CD4-positive, alpha-beta T cell treated with Interleukin-4 for 4 hours (primary cell): ENCODE results near the gene CAVIN1.
"Not testable (repeated sequence)": the region's sequence is repeated elsewhere in the genome, so short reads cannot be mapped to it uniquely, and the experiment has no call there.

Source experiments
- DNase-seq: peaks from one replicate; pipeline ENCODE4 v3.0.0-alpha.2; 2020

Gene CAVIN1

GRCh38 chr17:42372142-42372541 is 50.9 kb downstream of the CAVIN1 start:
- no peak for DNase-seq

GRCh38 chr17:42368797-42369561 is 54.1 kb downstream of the CAVIN1 start:
- not testable (repeated sequence) for DNase-seq

- DNase-seq: not testable (repeated sequence)
These were observed 54.7 kb downstream of the CAVIN1 start for GRCh38 chr17:42368310-42368709.

GRCh38 chr17:42366176-42367023 is 56.7 kb downstream of the CAVIN1 start:
- DNase-seq: not testable (repeated sequence)

GRCh38 chr17:42365136-42365535 is 57.9 kb downstream of the CAVIN1 start:
- peak; percentile 34 for DNase-seq

DNA sequence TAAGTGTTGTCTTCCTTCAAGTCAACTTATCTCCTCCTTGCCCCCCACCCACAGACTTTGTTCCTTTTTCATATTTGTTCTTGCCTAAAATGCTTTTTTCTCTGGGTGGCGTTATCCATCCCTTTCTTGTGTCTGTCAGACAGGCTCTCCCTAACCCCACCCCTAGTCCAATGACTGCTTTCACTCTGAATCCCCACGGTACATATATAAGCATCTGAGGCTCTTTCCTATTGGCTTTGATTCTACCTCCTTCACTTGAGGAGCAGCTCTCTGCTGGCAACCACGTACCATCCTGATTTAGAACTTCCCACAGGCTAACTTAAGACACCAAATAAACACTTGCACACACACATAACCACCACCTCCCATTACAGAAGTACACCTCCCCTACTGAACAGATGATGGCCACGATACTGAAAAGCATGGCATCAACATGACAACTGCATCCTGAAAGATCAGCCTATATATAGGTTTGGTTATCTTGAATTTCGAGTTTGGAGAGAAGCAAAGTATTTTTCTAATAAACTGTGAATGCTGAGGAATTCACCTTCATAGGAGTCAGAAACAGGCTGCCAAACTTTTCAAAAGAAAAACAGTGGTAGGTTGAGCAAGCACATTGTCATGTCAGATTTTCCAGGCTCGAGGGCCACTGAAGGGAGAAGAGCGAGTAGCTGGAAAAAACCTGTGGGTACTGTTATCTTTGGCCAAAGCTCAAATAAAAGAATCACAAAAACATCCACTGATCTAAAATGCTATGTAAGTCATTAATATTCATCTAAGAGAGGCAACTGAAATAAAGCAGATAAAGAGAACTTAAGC is 59.1 kb downstream of the CAVIN1 start:
- DNase-seq: no peak

DNA sequence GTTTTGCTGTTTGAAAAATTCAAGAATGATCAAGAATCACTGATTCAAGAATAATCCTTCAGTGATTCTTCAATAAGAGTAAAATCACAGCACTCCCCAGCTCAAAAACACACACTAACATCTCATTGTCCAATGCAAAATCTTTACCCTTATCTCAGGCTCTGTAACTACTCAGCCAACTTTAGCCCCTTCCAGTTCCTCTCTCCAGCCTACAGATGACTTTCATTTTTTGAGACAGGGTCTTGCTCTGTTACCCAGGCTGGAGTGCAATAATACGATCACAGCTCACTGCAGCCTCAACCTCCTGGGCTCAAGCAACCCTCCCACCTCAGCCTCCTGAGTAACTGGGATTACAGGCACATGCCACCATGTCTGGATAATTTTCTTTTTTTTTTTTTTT is 59.8 kb downstream of the CAVIN1 start:
- no peak for DNase-seq

- DNase-seq: no peak
These were observed 60.7 kb downstream of the CAVIN1 start for GRCh38 chr17:42362245-42362961.

- DNase-seq: peak; percentile 75
These were observed 61.3 kb downstream of the CAVIN1 start for GRCh38 chr17:42361781-42362186.

DNA sequence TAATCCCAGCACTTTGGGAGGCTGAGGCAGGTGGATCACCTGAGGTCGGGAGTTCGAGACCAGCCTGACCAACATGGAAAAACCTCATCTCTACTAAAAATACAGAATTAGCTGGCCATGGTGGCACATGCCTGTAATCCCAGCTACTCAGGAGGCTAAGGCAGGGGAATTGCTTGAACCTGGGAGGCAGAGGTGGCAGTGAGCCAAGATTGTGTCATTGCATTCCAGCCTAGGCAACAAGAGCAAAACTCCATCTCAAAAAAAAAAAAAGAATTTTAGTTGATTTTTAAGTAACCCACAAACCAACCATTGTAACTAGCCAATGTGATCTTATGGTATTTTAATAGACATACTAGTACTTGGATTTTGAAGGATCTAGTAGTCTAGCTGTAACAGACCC is 62.7 kb downstream of the CAVIN1 start:
- not testable (repeated sequence) for DNase-seq

GRCh38 chr17:42359133-42359532 is 63.9 kb downstream of the CAVIN1 start:
- no peak for DNase-seq

GRCh38 chr17:42358434-42358833 is 64.6 kb downstream of the CAVIN1 start:
- no peak for DNase-seq

DNA sequence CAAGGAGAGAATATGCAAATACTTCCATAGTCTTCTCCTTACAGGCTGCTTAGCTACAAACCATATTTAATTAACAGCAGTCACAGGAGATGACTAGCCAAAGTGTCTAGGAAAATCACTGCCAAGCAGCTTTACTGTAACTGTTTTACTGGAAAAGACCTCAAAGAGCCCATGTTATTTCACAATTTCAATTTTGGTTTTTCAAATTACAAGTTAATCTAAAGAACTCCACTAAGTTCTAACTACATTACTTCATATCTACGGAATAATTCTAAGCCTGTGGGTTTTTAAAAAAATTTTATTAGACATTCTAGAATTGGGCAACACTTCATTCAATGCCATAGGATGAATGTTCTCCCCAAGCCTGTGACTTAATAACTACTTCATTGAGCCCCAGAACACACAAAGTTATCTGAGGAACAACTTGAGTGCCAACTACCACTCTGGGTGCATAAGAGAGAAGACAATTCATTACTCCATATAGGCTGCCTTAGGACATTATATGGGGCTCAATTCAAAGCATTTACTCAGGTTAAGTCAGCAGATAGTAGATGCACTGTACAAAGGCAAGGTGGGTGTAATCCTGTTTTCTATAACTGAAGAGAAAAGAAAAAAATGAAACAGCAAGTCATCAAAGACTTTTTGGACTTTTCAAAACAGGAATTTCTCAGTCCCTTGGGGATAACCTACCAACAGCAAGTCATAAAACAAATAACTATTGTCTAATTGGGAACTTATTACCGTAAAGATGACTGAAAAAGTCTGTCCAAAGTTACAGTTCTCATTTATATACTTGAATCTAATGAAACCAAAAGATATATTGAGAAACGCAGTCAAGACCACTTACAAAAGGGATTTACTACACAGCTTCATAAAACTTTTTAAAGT is 67.9 kb downstream of the CAVIN1 start:
- no peak for DNase-seq
